IMR-90 (cell line): Measurements from ENCODE around the gene ENPEP. TPM values are rescaled to one million over a fixed set of nuclear protein-coding genes. Genes with fewer than 3 reads are reported as not detected.

Experiments
- ATAC-seq: fragments of 200-7000 bp; cut with Tn5 transposase; 2 replicates; pipeline ENCODE4 v1.9.1; 2020; ENCODE audit warnings: low read depth, mild to moderate bottlenecking, moderate library complexity
- BruUV-seq: library from RNA; stranded (reverse); fragments of 400-500 nt; replicated peaks from 2 replicates; lab custom pipeline; 2021; lab: Mats Ljungman, UMichigan
- CTCF ChIA-PET: fragments of 300-600 bp; formaldehyde crosslinking; extraction: SDS; loops from one replicate; lab custom pipeline; 2021; ENCODE audit warnings: antibody characterized with exemption; lab: Yijun Ruan, JAX
- POLR2A ChIA-PET: fragments of 300-600 bp; sonication (Branson Sonifier 250); formaldehyde crosslinking; loops from one replicate; lab custom pipeline; 2022; ENCODE audit warnings: antibody characterized with exemption; ENCODE audit not compliant: unreplicated experiment; lab: Charles Lee
- DNase-seq: peaks from one replicate; pipeline ENCODE4 v3.0.0; 2013
- H2AFZ ChIP-seq: replicated peaks from 2 replicates; pipeline ENCODE3; 2013; ENCODE audit warnings: low read length, mild to moderate bottlenecking; ENCODE audit not compliant: poor library complexity
- H2AK5ac ChIP-seq: 2 replicates; pipeline ENCODE4 v1.6.1; 2013; ENCODE audit warnings: low read depth, low read length, inconsistent platforms
- H2AK9ac ChIP-seq: replicated peaks from 2 replicates; pipeline ENCODE3; 2013; ENCODE audit warnings: mild to moderate bottlenecking, low read depth, low read length, moderate library complexity; ENCODE audit not compliant: poor library complexity
- H2BK120ac ChIP-seq: 2 replicates; pipeline ENCODE4 v1.6.1; 2013; ENCODE audit warnings: low read depth, low read length, inconsistent platforms
- H2BK15ac ChIP-seq: 3 replicates; pipeline ENCODE4 v1.6.1; 2013; ENCODE audit warnings: low read depth, low read length, inconsistent platforms
- H2BK20ac ChIP-seq: 2 replicates; pipeline ENCODE4 v1.6.1; 2013; ENCODE audit warnings: low read depth, mild to moderate bottlenecking, inconsistent platforms, low read length, moderate library complexity
- H2BK5ac ChIP-seq: 2 replicates; pipeline ENCODE4 v1.6.1; 2013; ENCODE audit warnings: mild to moderate bottlenecking, low read depth, low read length, inconsistent platforms; ENCODE audit not compliant: poor library complexity, severe bottlenecking
- H3K14ac ChIP-seq: replicated peaks from 2 replicates; pipeline ENCODE4 v1.6.1; 2013; ENCODE audit warnings: low read depth, low read length, inconsistent platforms
- H3K18ac ChIP-seq: 2 replicates; pipeline ENCODE4 v1.6.1; 2013; ENCODE audit warnings: low read depth, low read length, control low read depth
- H3K23ac ChIP-seq: 2 replicates; pipeline ENCODE4 v1.6.1; 2013; ENCODE audit warnings: low read depth, low read length, inconsistent platforms
- H3K27ac ChIP-seq: 2 replicates; pipeline ENCODE4 v1.5.1; 2013; ENCODE audit warnings: mild to moderate bottlenecking, control low read depth, low read length; ENCODE audit not compliant: insufficient read depth
- H3K27me3 ChIP-seq: 2 replicates; pipeline ENCODE4 v1.6.1; 2013; ENCODE audit warnings: low read length; ENCODE audit not compliant: control insufficient read depth, insufficient read depth
- H3K36me3 ChIP-seq: 2 replicates; pipeline ENCODE4 v1.6.1; 2013; ENCODE audit warnings: low read length, mixed read lengths; ENCODE audit not compliant: control insufficient read depth, insufficient read depth
- H3K4ac ChIP-seq: 2 replicates; pipeline ENCODE4 v1.6.1; 2013; ENCODE audit warnings: low read depth, low read length, inconsistent platforms
- H3K4me1 ChIP-seq: 2 replicates; pipeline ENCODE4 v1.6.1; 2013; ENCODE audit warnings: low read length, mixed read lengths; ENCODE audit not compliant: control insufficient read depth, insufficient read depth
- H3K4me2 ChIP-seq: 2 replicates; pipeline ENCODE4 v1.6.1; 2013; ENCODE audit warnings: low read depth, mild to moderate bottlenecking, control low read depth, low read length, moderate library complexity
- H3K4me3 ChIP-seq: 2 replicates; pipeline ENCODE4 v1.5.1; 2013; ENCODE audit warnings: low read depth, mild to moderate bottlenecking, control low read depth, low read length, moderate library complexity; ENCODE audit not compliant: insufficient read depth
- H3K56ac ChIP-seq: 2 replicates; pipeline ENCODE4 v1.6.1; 2013; ENCODE audit warnings: low read length, inconsistent platforms; ENCODE audit not compliant: insufficient read depth; ENCODE audit errors: extremely low read depth
- H3K79me1 ChIP-seq, 2 experiments: 2 replicates each; pipeline ENCODE4 v1.6.1; 2013; ENCODE audit warnings: low read length in 2 of 2, inconsistent platforms in 1 of 2, low read depth in 1 of 2
- H3K9ac ChIP-seq: 2 replicates; pipeline ENCODE4 v1.6.1; 2013; ENCODE audit warnings: low read depth, low read length, control low read depth
- H3K9me1 ChIP-seq: 2 replicates; pipeline ENCODE4 v1.6.1; 2013; ENCODE audit warnings: low read length, inconsistent platforms; ENCODE audit not compliant: insufficient read depth
- H3K9me3 ChIP-seq: 2 replicates; pipeline ENCODE4 v1.6.1; 2013; ENCODE audit warnings: low read length; ENCODE audit not compliant: control insufficient read depth, insufficient read depth
- H4K20me1 ChIP-seq: 2 replicates; pipeline ENCODE4 v1.6.1; 2013; ENCODE audit warnings: low read length, inconsistent platforms; ENCODE audit not compliant: insufficient read depth
- H4K5ac ChIP-seq: 2 replicates; pipeline ENCODE4 v1.6.1; 2013; ENCODE audit warnings: mild to moderate bottlenecking, low read depth, low read length, control low read depth
- H4K8ac ChIP-seq, 2 experiments: 2 replicates each; pipeline ENCODE4 v1.6.1; 2013; ENCODE audit warnings: low read depth in 2 of 2, low read length in 2 of 2, control low read depth in 1 of 2, inconsistent platforms in 1 of 2
- H4K91ac ChIP-seq: 2 replicates; pipeline ENCODE4 v1.6.1; 2013; ENCODE audit warnings: low read depth, low read length, inconsistent platforms; ENCODE audit not compliant: insufficient read depth
- BHLHE40 ChIP-seq: fragments of 150-350 bp; IDR thresholded peaks from 2 replicates; pipeline ENCODE4 v1.6.1; 2016; ENCODE audit warnings: mild to moderate bottlenecking, low read depth, low read length
- CEBPB ChIP-seq: IDR thresholded peaks from 2 replicates; pipeline ENCODE4 v1.6.1; 2012; ENCODE audit warnings: low read depth, low read length, improper control_type of control experiment
- CHD1 ChIP-seq: IDR thresholded peaks from 2 replicates; pipeline ENCODE4 v1.6.1; 2012; ENCODE audit warnings: low read depth, low read length, improper control_type of control experiment
- CTCF ChIP-seq: conservative IDR thresholded peaks from 2 replicates; pipeline ENCODE4 v1.5.1; 2012; ENCODE audit warnings: mild to moderate bottlenecking, low read depth, low read length, improper control_type of control experiment
- ELK1 ChIP-seq: fragments of 150-350 bp; IDR thresholded peaks from 2 replicates; pipeline ENCODE4 v1.6.1; 2016; ENCODE audit warnings: low read depth, mild to moderate bottlenecking, low read length, moderate library complexity, borderline replicate concordance
- FOS ChIP-seq: fragments of 150-350 bp; IDR thresholded peaks from 2 replicates; pipeline ENCODE4 v1.6.1; 2016; ENCODE audit warnings: low read depth, low read length
- MAFK ChIP-seq: IDR thresholded peaks from 2 replicates; pipeline ENCODE4 v1.6.1; 2012; ENCODE audit warnings: low read depth, low read length, improper control_type of control experiment
- MAZ ChIP-seq: IDR thresholded peaks from 2 replicates; pipeline ENCODE4 v1.6.1; 2012; ENCODE audit warnings: low read depth, mild to moderate bottlenecking, low read length, improper control_type of control experiment, moderate library complexity, borderline replicate concordance
- MXI1 ChIP-seq: IDR thresholded peaks from 2 replicates; pipeline ENCODE4 v1.6.1; 2012; ENCODE audit warnings: low read depth, mild to moderate bottlenecking, low read length, moderate library complexity, borderline replicate concordance
- NFE2L2 ChIP-seq: fragments of 150-350 bp; IDR thresholded peaks from 2 replicates; pipeline ENCODE4 v1.6.1; 2016; ENCODE audit warnings: low read depth, mild to moderate bottlenecking, low read length
- POLR2A ChIP-seq: IDR thresholded peaks from 2 replicates; pipeline ENCODE4 v1.6.1; 2012; ENCODE audit warnings: mild to moderate bottlenecking, low read depth, low read length
- RAD21 ChIP-seq: IDR thresholded peaks from 2 replicates; pipeline ENCODE4 v1.6.1; 2012; ENCODE audit warnings: low read length, improper control_type of control experiment
- RCOR1 ChIP-seq: IDR thresholded peaks from 2 replicates; pipeline ENCODE4 v1.6.1; 2012; ENCODE audit warnings: mild to moderate bottlenecking, low read length, improper control_type of control experiment; ENCODE audit not compliant: insufficient replicate concordance
- RFX5 ChIP-seq: IDR thresholded peaks from 2 replicates; pipeline ENCODE4 v1.8.0; 2012; ENCODE audit warnings: low read depth, mild to moderate bottlenecking, low read length, moderate library complexity
- SMC3 ChIP-seq: fragments of 150-350 bp; IDR thresholded peaks from 2 replicates; pipeline ENCODE4 v1.6.1; 2016; ENCODE audit warnings: low read depth, mild to moderate bottlenecking, antibody characterized with exemption, low read length, moderate library complexity
- USF2 ChIP-seq: fragments of 150-350 bp; IDR thresholded peaks from 2 replicates; pipeline ENCODE4 v1.6.1; 2017; ENCODE audit warnings: mild to moderate bottlenecking, antibody characterized with exemption, low read length, low read depth
- WGBS, 2 experiments: methylation state at CpG; one replicate each; pipeline versions ENCODE4 v1.1.5 to v1.1.7; 2013; ENCODE audit warnings: missing lambda C conversion rate in 2 of 2; ENCODE audit not compliant: insufficient read length in 1 of 2; ENCODE audit errors: extremely low coverage in 2 of 2; 5-methylcytosine and 5-hydroxymethylcytosine counted together
- dilution Hi-C: fragments of 300-500 bp; cut with HindIII; formaldehyde crosslinking; loops from one replicate; pipeline ENCODE4 v1.14.3; 2018; ENCODE audit warnings: low sequenced_read_pairs; ENCODE audit not compliant: unreplicated experiment
- in situ Hi-C: fragments of 300-500 bp; cut with MboI; formaldehyde crosslinking; loops from 3 replicates; pipeline ENCODE4 v1.14.3; 2019; ENCODE audit warnings: low sequenced_read_pairs, inconsistent platforms, mixed read lengths
- intact Hi-C: fragments of 100-400 bp; cut with micrococcal nuclease; formaldehyde crosslinking; loops from 2 replicates; pipeline ENCODE4 v1.10.0; 2022
- polyA plus RNA-seq, 3 experiments: library from polyadenylated mRNA; depleted of rRNA; stranded (reverse); fragments of >200 nt; gene quantifications; 2 replicates each; pipeline ENCODE4 v1.2.3, GENCODE V29; 2012; ENCODE audit warnings: low replicate concordance in 1 of 3
- total RNA-seq: library from RNA; depleted of rRNA; stranded (reverse); fragments of >200 nt; gene quantifications from 2 replicates; pipeline ENCODE4 v1.2.3, GENCODE V29; 2012

ENPEP gene
- total and polyA plus RNA-seq, 2 of the 4 experiments (the other 2 are of a cell fraction), result 0.12 to 0.18 TPM

- H2AK5ac ChIP-seq, result no peak overlapping the region
- DNase-seq (no peak), ATAC-seq (no peak)
- no peak overlapping the region for H2BK15ac ChIP-seq
- no peaks in the 10 kb centered on the region for H3K9me1 ChIP-seq
- no peak overlapping the region for H4K91ac ChIP-seq
- 0 out of 2 replicates have a peak, but pooled peaks cover 1% of the 10 kb centered on the region for H3K4me1 ChIP-seq
- H4K8ac ChIP-seq, result no peak overlapping the region
- dilution Hi-C loops (no loop called here), intact Hi-C loops (no loop called here), in situ Hi-C loops (no loop called here)
- no peak overlapping the region for H3K4ac ChIP-seq
- no peak overlapping the region for H3K18ac ChIP-seq
- ChIA-PET POLR2A (no interaction called here), CTCF (interaction anchor here (1.5 kb wide), 1 partner anchor 10 kb away, joined by 3 read pairs; no protein-coding TSS in a partner anchor)
- H3K36me3 ChIP-seq, result no peaks in the 10 kb centered on the region
- TF ChIP-seq POLR2A (no peak), MAZ (no peak), BHLHE40 (no peak), ELK1 (no peak), MAFK (no peak), MXI1 (no peak), CHD1 (no peak), NFE2L2 (no peak), CEBPB (no peak), SMC3 (no peak), CTCF (no peak), RFX5 (no peak), RAD21 (no peak), RCOR1 (no peak), FOS (no peak), USF2 (no peak)
- no peak overlapping the region for H3K27ac ChIP-seq
- BruUV-seq, result no TSS peak
- H2BK120ac ChIP-seq, result no peak overlapping the region
- no peak overlapping the region for H3K4me2 ChIP-seq
- no peaks in the 10 kb centered on the region for H3K79me1 ChIP-seq
- no peak overlapping the region for H3K14ac ChIP-seq
- no peak overlapping the region for H2BK5ac ChIP-seq
- peaks cover 10% of the 10 kb centered on the region for H3K9me3 ChIP-seq
- no CpG with 5 or more reads among the region's 20 CpGs for WGBS, 2 experiments
- H3K23ac ChIP-seq, result no peak overlapping the region
- H2BK20ac ChIP-seq, result no peak overlapping the region
- peaks cover 59% of the 10 kb centered on the region for H3K27me3 ChIP-seq
- no peak overlapping the region for H4K5ac ChIP-seq
- no peak overlapping the region for H3K4me3 ChIP-seq
- H2AK9ac ChIP-seq, result no peak overlapping the region
- no peak overlapping the region for H3K56ac ChIP-seq
- no peak overlapping the region for H2AFZ ChIP-seq
- no peaks in the 10 kb centered on the region for H4K20me1 ChIP-seq
- no peak overlapping the region for H3K9ac ChIP-seq
Measured at GRCh38 chr4:110610620-110610939, 134.6 kb downstream of the ENPEP start.
